GM12874 (cell line): ENCODE measurements around the gene HMGCS2.

Source experiments
- CTCF ChIP-seq: IDR thresholded peaks from 2 replicates; pipeline ENCODE4 v1.5.1; 2011; ENCODE audit warnings: low read depth, mild to moderate bottlenecking, control low read depth, low read length, moderate library complexity; ENCODE audit not compliant: insufficient read depth

HMGCS2 gene

GRCh38 chr1:119733754-119734153, 35.0 kb downstream of the HMGCS2 start:
- TF ChIP-seq CTCF, result no peak

- no peak for TF ChIP-seq CTCF
These were observed 36.1 kb downstream of the HMGCS2 start for GRCh38 chr1:119732465-119733168.

- no peak for TF ChIP-seq CTCF
These were observed 36.8 kb downstream of the HMGCS2 start for GRCh38 chr1:119731741-119732430.

GRCh38 chr1:119731060-119731459, 37.6 kb downstream of the HMGCS2 start:
- no peak for TF ChIP-seq CTCF

- no peak for TF ChIP-seq CTCF
These were observed 39.7 kb downstream of the HMGCS2 start for GRCh38 chr1:119729044-119729443.

- no peak for TF ChIP-seq CTCF
These were observed 40.7 kb downstream of the HMGCS2 start for GRCh38 chr1:119727991-119728390.

- TF ChIP-seq CTCF, result no peak
These were observed 43.1 kb downstream of the HMGCS2 start for GRCh38 chr1:119725626-119726025.
